Choroid plexus epithelial cell (primary cell): ENCODE measurements around the gene TRPM5.

Source experiments
- DNase-seq: peaks from one replicate; pipeline ENCODE4 v3.0.0-alpha.2; 2010; ENCODE audit warnings: low read depth
- H3K4me3 ChIP-seq: 2 replicates; pipeline ENCODE4 v1.5.1; 2011; ENCODE audit warnings: low read depth, mild to moderate bottlenecking, control low read depth, low read length, moderate library complexity
- CTCF ChIP-seq: conservative IDR thresholded peaks from 2 replicates; pipeline ENCODE4 v1.5.1; 2011; ENCODE audit warnings: low read depth, mild to moderate bottlenecking, control low read depth, inconsistent platforms, low read length, moderate library complexity

Gene TRPM5

GRCh38 chr11:2443881-2444820 lies at the start of gene TRPM5:
Gene TRPM5, minus strand, starts transcription at chr11:2444514. Its CDS starts 21,478 bp downstream, at chr11:2423036.
- TF ChIP-seq CTCF = no peak
- H3K4me3 ChIP-seq = no peak within 1 kb of the TSS
- no peak for DNase-seq

GRCh38 chr11:2489083-2489482 lies 44.8 kb upstream of the TRPM5 start:
- no peak for DNase-seq
- TF ChIP-seq CTCF = no peak
- no peak overlapping the region for H3K4me3 ChIP-seq

GRCh38 chr11:2488004-2488403 lies 43.7 kb upstream of the TRPM5 start:
- no peak for TF ChIP-seq CTCF
- DNase-seq = peak; percentile 19
- H3K4me3 ChIP-seq = no peak overlapping the region

GRCh38 chr11:2484576-2485125 lies 40.3 kb upstream of the TRPM5 start:
- DNase-seq = no peak
- TF ChIP-seq CTCF = no peak
- H3K4me3 ChIP-seq = no peak overlapping the region

- no peak for TF ChIP-seq CTCF
Observed at GRCh38 chr11:2483426-2483825, 39.1 kb upstream of the TRPM5 start.

GRCh38 chr11:2482745-2483144 lies 38.4 kb upstream of the TRPM5 start:
- no peak for TF ChIP-seq CTCF
- DNase-seq = no peak
- no peak overlapping the region for H3K4me3 ChIP-seq

More at GRCh38 chr11:2483426-2483825, 39.1 kb upstream of the TRPM5 start:
- no peak overlapping the region for H3K4me3 ChIP-seq
- no peak for DNase-seq
